HEK293 (cell line): Measurements from ENCODE around the gene RHOU.

Experiments
- GLI2 ChIP-seq: fragments of 450-650 bp; formaldehyde crosslinking; IDR thresholded peaks from 2 replicates; pipeline ENCODE4; 2017; ENCODE audit warnings: missing biosample characterization, missing genetic modification characterization, low read depth, borderline replicate concordance
- KLF16 ChIP-seq: fragments of 450-650 bp; formaldehyde crosslinking; IDR thresholded peaks from 2 replicates; pipeline ENCODE4 v1.5.1; 2017; ENCODE audit warnings: missing biosample characterization, missing genetic modification characterization
- KLF9 ChIP-seq: fragments of 450-650 bp; formaldehyde crosslinking; IDR thresholded peaks from 2 replicates; pipeline ENCODE4 v1.5.1; 2016; ENCODE audit warnings: missing biosample characterization, missing genetic modification characterization, low read depth
- REPIN1 ChIP-seq: fragments of 450-650 bp; formaldehyde crosslinking; IDR thresholded peaks from 2 replicates; pipeline ENCODE4 v1.5.1; 2017; ENCODE audit warnings: missing biosample characterization, missing genetic modification characterization, low read depth
- SCRT1 ChIP-seq: fragments of 450-650 bp; formaldehyde crosslinking; IDR thresholded peaks from 2 replicates; pipeline ENCODE4 v1.5.1; 2016; ENCODE audit warnings: missing biosample characterization, missing genetic modification characterization, borderline replicate concordance
- SCRT2 ChIP-seq: fragments of 450-650 bp; formaldehyde crosslinking; IDR thresholded peaks from 2 replicates; pipeline ENCODE4 v1.5.1; 2016; ENCODE audit warnings: missing biosample characterization, missing genetic modification characterization
- SP7 ChIP-seq: fragments of 450-650 bp; formaldehyde crosslinking; IDR thresholded peaks from 2 replicates; pipeline ENCODE4 v1.5.1; 2016; ENCODE audit warnings: missing biosample characterization, missing genetic modification characterization
- WT1 ChIP-seq: fragments of 450-650 bp; formaldehyde crosslinking; IDR thresholded peaks from 2 replicates; pipeline ENCODE4 v1.5.1; 2016; ENCODE audit warnings: missing biosample characterization, missing genetic modification characterization
- ZBTB49 ChIP-seq: fragments of 450-650 bp; formaldehyde crosslinking; IDR thresholded peaks from 2 replicates; pipeline ENCODE4 v1.5.1; 2016; ENCODE audit warnings: missing biosample characterization, missing genetic modification characterization, low read depth
- ZBTB8A ChIP-seq: fragments of 450-650 bp; formaldehyde crosslinking; IDR thresholded peaks from 2 replicates; pipeline ENCODE4 v1.5.1; 2016; ENCODE audit warnings: missing biosample characterization, missing genetic modification characterization
- ZFHX2 ChIP-seq: fragments of 450-650 bp; formaldehyde crosslinking; conservative IDR thresholded peaks from 2 replicates; pipeline ENCODE4 v1.5.1; 2016; ENCODE audit warnings: missing biosample characterization, missing genetic modification characterization
- ZNF132 ChIP-seq: fragments of 450-650 bp; formaldehyde crosslinking; IDR thresholded peaks from 2 replicates; pipeline ENCODE4 v1.5.1; 2017; ENCODE audit warnings: missing biosample characterization, missing genetic modification characterization, borderline replicate concordance
- ZNF138 ChIP-seq: fragments of 450-650 bp; formaldehyde crosslinking; IDR thresholded peaks from 2 replicates; pipeline ENCODE4 v1.5.1; 2016; ENCODE audit warnings: missing biosample characterization, missing genetic modification characterization, borderline replicate concordance
- ZNF174 ChIP-seq: fragments of 450-650 bp; formaldehyde crosslinking; IDR thresholded peaks from 2 replicates; pipeline ENCODE4 v1.5.0; 2017; ENCODE audit warnings: missing biosample characterization, mild to moderate bottlenecking, missing genetic modification characterization
- ZNF202 ChIP-seq: fragments of 450-650 bp; formaldehyde crosslinking; IDR thresholded peaks from 2 replicates; pipeline ENCODE4 v1.5.1; 2016; ENCODE audit warnings: missing biosample characterization, missing genetic modification characterization, borderline replicate concordance
- ZNF239 ChIP-seq: fragments of 450-650 bp; formaldehyde crosslinking; IDR thresholded peaks from 2 replicates; pipeline ENCODE4 v1.5.1; 2016; ENCODE audit warnings: missing biosample characterization, missing genetic modification characterization
- ZNF26 ChIP-seq: fragments of 450-650 bp; formaldehyde crosslinking; IDR thresholded peaks from 2 replicates; pipeline ENCODE4 v1.5.1; 2016; ENCODE audit warnings: missing biosample characterization, missing genetic modification characterization
- ZNF341 ChIP-seq: fragments of 450-650 bp; formaldehyde crosslinking; IDR thresholded peaks from 2 replicates; pipeline ENCODE4; 2016; ENCODE audit warnings: low read depth, missing biosample characterization, missing genetic modification characterization
- ZNF391 ChIP-seq: fragments of 450-650 bp; formaldehyde crosslinking; IDR thresholded peaks from 2 replicates; pipeline ENCODE4 v1.5.1; 2016; ENCODE audit warnings: low read depth, missing biosample characterization, missing genetic modification characterization, borderline replicate concordance
- ZNF404 ChIP-seq: fragments of 450-650 bp; formaldehyde crosslinking; IDR thresholded peaks from 2 replicates; pipeline ENCODE4 v1.5.1; 2017; ENCODE audit warnings: missing biosample characterization, missing genetic modification characterization
- ZNF426 ChIP-seq: fragments of 450-650 bp; formaldehyde crosslinking; IDR thresholded peaks from 2 replicates; pipeline ENCODE4 v1.5.1; 2017; ENCODE audit warnings: missing biosample characterization, missing genetic modification characterization, mild to moderate bottlenecking, inconsistent platforms, moderate library complexity
- ZNF433 ChIP-seq: fragments of 450-650 bp; formaldehyde crosslinking; IDR thresholded peaks from 2 replicates; pipeline ENCODE4 v1.5.1; 2016; ENCODE audit warnings: missing biosample characterization, missing genetic modification characterization, low read depth
- ZNF48 ChIP-seq: fragments of 450-650 bp; formaldehyde crosslinking; IDR thresholded peaks from 2 replicates; pipeline ENCODE4 v1.5.1; 2016; ENCODE audit warnings: missing biosample characterization, missing genetic modification characterization
- ZNF521 ChIP-seq: fragments of 450-650 bp; formaldehyde crosslinking; IDR thresholded peaks from 2 replicates; pipeline ENCODE4 v1.5.1; 2017; ENCODE audit warnings: missing biosample characterization, mild to moderate bottlenecking, missing genetic modification characterization
- ZNF529 ChIP-seq: fragments of 450-650 bp; formaldehyde crosslinking; IDR thresholded peaks from 2 replicates; pipeline ENCODE4 v1.5.1; 2017; ENCODE audit warnings: missing genetic modification characterization, missing biosample characterization; ENCODE audit not compliant: insufficient replicate concordance
- ZNF555 ChIP-seq: fragments of 450-650 bp; formaldehyde crosslinking; conservative IDR thresholded peaks from 2 replicates; pipeline ENCODE4 v1.5.1; 2017; ENCODE audit warnings: missing biosample characterization, mild to moderate bottlenecking, missing genetic modification characterization, inconsistent platforms
- ZNF571 ChIP-seq: fragments of 450-650 bp; formaldehyde crosslinking; IDR thresholded peaks from 2 replicates; pipeline ENCODE4 v1.5.0; 2017; ENCODE audit warnings: missing biosample characterization, missing genetic modification characterization
- ZNF626 ChIP-seq: fragments of 450-650 bp; sonication (Bioruptor Pico); formaldehyde crosslinking; IDR thresholded peaks from 2 replicates; pipeline ENCODE4 v1.5.1; 2018; ENCODE audit warnings: missing biosample characterization, missing genetic modification characterization, inconsistent platforms
- ZNF660 ChIP-seq: fragments of 450-650 bp; IDR thresholded peaks from 2 replicates; pipeline ENCODE4 v1.5.1; 2018; ENCODE audit warnings: missing biosample characterization, mild to moderate bottlenecking, missing genetic modification characterization
- ZNF837 ChIP-seq: fragments of 450-650 bp; formaldehyde crosslinking; IDR thresholded peaks from 2 replicates; pipeline ENCODE4 v1.5.1; 2016; ENCODE audit warnings: missing biosample characterization, missing genetic modification characterization
- TF ChIP-seq, protein P1 (sequence below): fragments of 450-650 bp; formaldehyde crosslinking; IDR thresholded peaks from 2 replicates; pipeline ENCODE4 v1.5.1; 2016; ENCODE audit warnings: missing biosample characterization, missing genetic modification characterization
- TF ChIP-seq, protein P2 (sequence below): IDR thresholded peaks from 2 replicates; pipeline ENCODE4 v1.6.1; 2011; ENCODE audit warnings: mild to moderate bottlenecking, low read depth, low read length, borderline replicate concordance

The RHOU gene

GRCh38 chr1:228781809-228782661 lies 46.8 kb downstream of the RHOU start (continued):
- TF ChIP-seq, protein P1, sequence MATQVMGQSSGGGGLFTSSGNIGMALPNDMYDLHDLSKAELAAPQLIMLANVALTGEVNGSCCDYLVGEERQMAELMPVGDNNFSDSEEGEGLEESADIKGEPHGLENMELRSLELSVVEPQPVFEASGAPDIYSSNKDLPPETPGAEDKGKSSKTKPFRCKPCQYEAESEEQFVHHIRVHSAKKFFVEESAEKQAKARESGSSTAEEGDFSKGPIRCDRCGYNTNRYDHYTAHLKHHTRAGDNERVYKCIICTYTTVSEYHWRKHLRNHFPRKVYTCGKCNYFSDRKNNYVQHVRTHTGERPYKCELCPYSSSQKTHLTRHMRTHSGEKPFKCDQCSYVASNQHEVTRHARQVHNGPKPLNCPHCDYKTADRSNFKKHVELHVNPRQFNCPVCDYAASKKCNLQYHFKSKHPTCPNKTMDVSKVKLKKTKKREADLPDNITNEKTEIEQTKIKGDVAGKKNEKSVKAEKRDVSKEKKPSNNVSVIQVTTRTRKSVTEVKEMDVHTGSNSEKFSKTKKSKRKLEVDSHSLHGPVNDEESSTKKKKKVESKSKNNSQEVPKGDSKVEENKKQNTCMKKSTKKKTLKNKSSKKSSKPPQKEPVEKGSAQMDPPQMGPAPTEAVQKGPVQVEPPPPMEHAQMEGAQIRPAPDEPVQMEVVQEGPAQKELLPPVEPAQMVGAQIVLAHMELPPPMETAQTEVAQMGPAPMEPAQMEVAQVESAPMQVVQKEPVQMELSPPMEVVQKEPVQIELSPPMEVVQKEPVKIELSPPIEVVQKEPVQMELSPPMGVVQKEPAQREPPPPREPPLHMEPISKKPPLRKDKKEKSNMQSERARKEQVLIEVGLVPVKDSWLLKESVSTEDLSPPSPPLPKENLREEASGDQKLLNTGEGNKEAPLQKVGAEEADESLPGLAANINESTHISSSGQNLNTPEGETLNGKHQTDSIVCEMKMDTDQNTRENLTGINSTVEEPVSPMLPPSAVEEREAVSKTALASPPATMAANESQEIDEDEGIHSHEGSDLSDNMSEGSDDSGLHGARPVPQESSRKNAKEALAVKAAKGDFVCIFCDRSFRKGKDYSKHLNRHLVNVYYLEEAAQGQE = no peak
- TF ChIP-seq ZBTB49 (tag by site-specific recombination) (no peak), ZNF660 (tag by site-specific recombination) (no peak), KLF9 (no peak), ZNF341 (tag by site-specific recombination) (no peak), SP7 (no peak), WT1 (tag by site-specific recombination) (peak; percentile 46; the same call in 1 of the 2 replicates), ZBTB8A (tag by site-specific recombination) (no peak), ZNF132 (tag by site-specific recombination) (no peak), ZNF138 (no peak), ZNF837 (tag by site-specific recombination) (peak; percentile 66; the same call in 1 of the 2 replicates), ZNF555 (tag by site-specific recombination) (no peak), ZNF404 (tag by site-specific recombination) (no peak), ZNF174 (tag by site-specific recombination) (no peak), KLF16 (tag by site-specific recombination) (no peak), ZNF48 (no peak), ZNF426 (tag by site-specific recombination) (no peak), ZNF529 (no peak), GLI2 (no peak; the same call in 1 of the 2 replicates), ZNF26 (tag by site-specific recombination) (no peak), ZNF626 (no peak), ZFHX2 (tag by site-specific recombination) (no peak; the same call in 1 of the 2 replicates), SCRT1 (tag by site-specific recombination) (peak; percentile 69), REPIN1 (tag by site-specific recombination) (no peak; the same call in 1 of the 2 replicates), ZNF521 (tag by site-specific recombination) (no peak; the same call in 1 of the 2 replicates), ZNF433 (no peak; the same call in 1 of the 2 replicates), SCRT2 (tag by site-specific recombination) (no peak), ZNF239 (tag by site-specific recombination) (peak; percentile 89), ZNF202 (tag by site-specific recombination) (no peak), ZNF571 (peak; percentile 94), ZNF391 (tag by site-specific recombination) (peak; percentile 98)
- TF ChIP-seq, protein P2, sequence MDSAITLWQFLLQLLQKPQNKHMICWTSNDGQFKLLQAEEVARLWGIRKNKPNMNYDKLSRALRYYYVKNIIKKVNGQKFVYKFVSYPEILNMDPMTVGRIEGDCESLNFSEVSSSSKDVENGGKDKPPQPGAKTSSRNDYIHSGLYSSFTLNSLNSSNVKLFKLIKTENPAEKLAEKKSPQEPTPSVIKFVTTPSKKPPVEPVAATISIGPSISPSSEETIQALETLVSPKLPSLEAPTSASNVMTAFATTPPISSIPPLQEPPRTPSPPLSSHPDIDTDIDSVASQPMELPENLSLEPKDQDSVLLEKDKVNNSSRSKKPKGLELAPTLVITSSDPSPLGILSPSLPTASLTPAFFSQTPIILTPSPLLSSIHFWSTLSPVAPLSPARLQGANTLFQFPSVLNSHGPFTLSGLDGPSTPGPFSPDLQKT = no peak
